Astrocyte of the spinal cord (primary cell): ENCODE measurements around the gene STAC.

Experiments used
- DNase-seq: peaks from one replicate; pipeline ENCODE4 v3.0.0; 2011; ENCODE audit warnings: low read depth, low spot score
- H3K4me3 ChIP-seq: 2 replicates; pipeline ENCODE4 v1.5.1; 2011; ENCODE audit warnings: low read depth, mild to moderate bottlenecking, low read length, moderate library complexity
- CTCF ChIP-seq: IDR thresholded peaks from 2 replicates; pipeline ENCODE4 v1.5.1; 2012; ENCODE audit warnings: low read depth, mild to moderate bottlenecking, low read length, inconsistent platforms
- in situ Hi-C: cut with HindIII; loops from 2 replicates; pipeline ENCODE4 v1.10.0; 2017; ENCODE audit warnings: low sequenced_read_pairs

Gene STAC

DNA sequence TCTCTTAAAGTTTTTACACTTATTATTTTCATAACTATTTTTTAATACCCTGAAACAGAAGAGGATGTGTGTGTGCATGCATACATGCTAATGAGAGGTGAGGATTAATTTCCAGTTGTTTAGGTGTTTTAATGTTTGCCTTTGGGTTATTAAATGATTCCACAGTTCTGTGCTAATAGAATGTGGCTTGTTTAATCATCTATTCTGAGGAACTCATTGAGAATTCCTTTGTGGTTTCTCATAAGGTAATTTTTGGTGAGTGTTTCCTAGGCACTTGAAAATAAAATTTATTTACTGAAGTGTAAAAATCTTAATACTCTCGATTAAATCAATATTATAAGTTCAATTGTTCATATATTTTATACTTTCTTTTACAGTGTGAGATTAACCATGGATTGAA is 38.0 kb downstream of the STAC start:
- H3K4me3 ChIP-seq: no peak overlapping the region
- in situ Hi-C loops: no loop called here
- no peak for TF ChIP-seq CTCF
- DNase-seq: peak; percentile 8

- no peak overlapping the region for H3K4me3 ChIP-seq
- no peak for DNase-seq
- no peak for TF ChIP-seq CTCF
- in situ Hi-C loops: no loop called here
These were observed 48.1 kb downstream of the STAC start for GRCh38 chr3:36428445-36428844.

GRCh38 chr3:36429986-36430485 is 49.7 kb downstream of the STAC start:
- no peak for DNase-seq
- TF ChIP-seq CTCF: no peak
- in situ Hi-C loops: no loop called here
- no peak overlapping the region for H3K4me3 ChIP-seq

- no peak overlapping the region for H3K4me3 ChIP-seq
- in situ Hi-C loops: no loop called here
- no peak for DNase-seq
- TF ChIP-seq CTCF: no peak
These were observed 53.2 kb downstream of the STAC start for GRCh38 chr3:36433511-36433910.

DNA sequence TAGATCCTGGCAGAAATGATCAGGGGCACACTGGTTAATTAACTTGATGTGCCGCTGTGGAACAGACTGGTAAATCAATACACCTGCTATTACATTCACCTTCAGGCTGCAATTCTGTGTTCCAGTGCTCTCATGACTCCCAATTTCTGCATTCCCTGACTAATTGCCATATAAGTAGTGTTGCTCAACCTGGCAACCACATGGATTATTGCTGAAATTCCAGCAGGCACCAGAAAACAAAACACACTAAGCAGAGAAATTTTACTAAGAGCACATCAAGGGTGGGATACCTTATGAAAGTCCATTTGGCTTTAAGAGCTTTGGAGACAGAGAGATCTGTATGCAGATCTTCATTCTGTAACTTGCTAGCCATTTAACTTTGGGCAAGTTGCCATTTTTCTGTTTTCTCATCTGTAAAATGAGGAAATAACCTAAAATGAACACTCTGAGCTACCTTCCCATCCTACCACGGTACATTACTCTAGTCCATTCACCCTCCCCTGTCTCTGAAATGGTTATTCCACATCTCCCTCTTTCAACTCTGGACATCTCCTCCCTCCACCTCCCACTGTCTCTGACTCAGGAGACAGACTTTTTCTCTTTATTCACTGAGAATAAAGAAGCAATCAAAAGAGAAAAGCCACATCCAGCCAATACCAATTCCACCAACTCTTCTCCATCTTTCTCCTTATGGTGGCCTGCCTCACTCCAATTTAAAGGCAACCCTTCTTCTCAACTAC is 54.6 kb downstream of the STAC start:
- in situ Hi-C loops: no loop called here
- DNase-seq: peak; percentile 40
- TF ChIP-seq CTCF: no peak
- H3K4me3 ChIP-seq: no peak overlapping the region

DNA sequence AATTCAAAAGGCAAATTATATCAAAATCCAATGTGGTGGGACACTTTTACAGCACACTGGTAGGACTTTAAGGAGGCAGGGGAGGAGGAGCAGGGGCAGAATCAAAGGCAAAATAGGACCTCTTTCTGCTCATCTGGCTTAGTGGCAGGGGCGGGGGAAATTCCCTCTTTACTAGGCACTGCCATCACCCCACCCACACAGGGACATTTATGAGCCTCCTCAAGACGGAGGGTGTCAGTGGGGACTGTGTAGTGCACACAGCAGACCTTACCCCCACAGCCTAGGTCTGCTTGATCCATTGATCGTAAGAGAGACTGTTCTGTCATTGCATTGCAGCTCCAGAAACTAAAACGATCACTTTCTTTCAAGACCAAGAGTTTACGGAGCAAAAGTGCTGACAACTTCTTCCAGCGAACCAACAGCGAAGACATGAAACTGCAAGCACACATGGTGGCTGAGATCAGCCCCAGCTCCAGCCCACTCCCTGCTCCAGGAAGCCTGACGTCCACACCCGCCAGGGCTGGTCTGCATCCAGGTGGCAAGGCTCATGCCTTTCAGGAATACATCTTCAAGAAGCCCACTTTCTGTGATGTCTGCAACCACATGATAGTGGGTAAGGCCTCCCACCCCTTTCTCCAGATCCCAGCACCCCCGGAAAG is 62.9 kb downstream of the STAC start:
- no peak for TF ChIP-seq CTCF
- H3K4me3 ChIP-seq: no peak overlapping the region
- DNase-seq: no peak
- in situ Hi-C loops: no loop called here
